A673 (cell line): Measurements from ENCODE around the gene C16orf74.

ENCODE experiments used
- CTCF ChIP-seq: fragments of 300-800, 200-600 bp; sonication (generic); conservative IDR thresholded peaks from 2 replicates; pipeline ENCODE4 v1.5.1; 2017; ENCODE audit warnings: low read depth, mild to moderate bottlenecking, antibody characterized with exemption, low read length, moderate library complexity, mixed read lengths
- EZH2 ChIP-seq: fragments of 200-600 bp; sonication (generic); IDR thresholded peaks from 2 replicates; pipeline ENCODE4 v1.6.1; 2017; ENCODE audit warnings: borderline replicate concordance, low read depth, mild to moderate bottlenecking, mixed read lengths, antibody characterized with exemption, low read length; ENCODE audit not compliant: poor library complexity, severe bottlenecking

- TF ChIP-seq CTCF (no peak), EZH2 (no peak)
Observed at GRCh38 chr16:85664580-85665372, 86.1 kb downstream of the C16orf74 start.
